Sigmoid colon (tissue), 7 donors: ENCODE data around the gene ASB7. TPM values are rescaled to one million over a fixed set of nuclear protein-coding genes. Genes with fewer than 3 reads are reported as not detected.

Source experiments
- DNase-seq: peaks from one replicate; pipeline ENCODE4 v3.0.0-alpha.2; 2019
- H3K27ac ChIP-seq, 4 donors: fragments of 200-600 bp; sonication (generic); one replicate each; pipeline ENCODE4 v1.5.1; 2016 to 2019; ENCODE audit warnings: mild to moderate bottlenecking in 1 of 4
- H3K27me3 ChIP-seq, 3 donors: fragments of 200-600 bp; sonication (generic); one replicate each; pipeline ENCODE4 v1.5.1; 2019; ENCODE audit warnings: mild to moderate bottlenecking in 1 of 3
- H3K36me3 ChIP-seq, 4 donors: fragments of 200-600 bp; sonication (generic); one replicate each; pipeline ENCODE4 v1.5.1; 2016 to 2019
- H3K4me1 ChIP-seq, 4 donors: fragments of 200-600 bp; sonication (generic); one replicate each; pipeline ENCODE4 v1.5.1; 2017 to 2019
- H3K4me3 ChIP-seq, 4 donors: fragments of 200-600 bp; sonication (generic); one replicate each; pipeline ENCODE4 v1.5.1; 2017 to 2019; ENCODE audit warnings: mild to moderate bottlenecking in 2 of 4, moderate library complexity in 1 of 4
- H3K9me3 ChIP-seq, 4 donors: fragments of 200-600 bp in 3 of 4; sonication (generic) in 3 of 4; one replicate each; pipeline versions ENCODE4 v1.5.1 to v1.6.1; 2013 to 2019
- CTCF ChIP-seq, 4 experiments: fragments of 450-650 bp in 3 of 4; fragments of 200-600 bp in 1 of 4; IDR thresholded peaks; one replicate each; pipeline ENCODE4 v1.5.1; 2016 to 2019; ENCODE audit warnings: antibody characterized with exemption in 4 of 4, mild to moderate bottlenecking in 3 of 4, moderate library complexity in 2 of 4
- EP300 ChIP-seq, 4 donors: sonication (generic); formaldehyde crosslinking; IDR thresholded peaks; one replicate each; pipeline ENCODE4 v1.6.1; 2017; ENCODE audit warnings: antibody characterized with exemption in 4 of 4
- POLR2A ChIP-seq, 2 donors: fragments of 450-650 bp; IDR thresholded peaks; one replicate each; pipeline ENCODE4 v1.6.1; 2016; ENCODE audit warnings: antibody characterized with exemption in 2 of 2, mild to moderate bottlenecking in 2 of 2, moderate library complexity in 2 of 2
- POLR2AphosphoS5 ChIP-seq, 4 donors: sonication (generic); formaldehyde crosslinking; IDR thresholded peaks; one replicate each; pipeline ENCODE4 v1.6.1; 2017; ENCODE audit warnings: antibody characterized with exemption in 4 of 4
- WGBS, 2 donors: extraction: QIAGEN DNeasy Blood & Tissue Kit; methylation state at CpG; one replicate each; pipeline ENCODE4 v1.1.7; 2013; 5-methylcytosine and 5-hydroxymethylcytosine counted together
- intact Hi-C: fragments of 100-400 bp; cut with DNase I; formaldehyde crosslinking; loops from one replicate; pipeline ENCODE4 v1.15.1; 2023
- polyA plus RNA-seq, 3 donors: library from polyadenylated mRNA; stranded (reverse); fragments of 200-250 nt; gene quantifications; one replicate each; pipeline ENCODE4 v1.2.3, GENCODE V29; 2013
- total RNA-seq, 4 donors: library from RNA; depleted of rRNA; stranded (reverse); fragments of >200 nt; gene quantifications; one replicate each; pipeline ENCODE4 v1.1.0, GENCODE V29; 2016
- donor health status: healthy with polysubstance abuse.
- donor health status: Bipolar disorder and iron deficiency.
- donor health status: healthy.

ASB7 gene
- total and polyA plus RNA-seq, 7 donors, result 7.2 to 15.7 (median 10.7) TPM

- no peak for DNase-seq
- Histone ChIP-seq H3K27ac (no peak overlapping the region), H3K27me3 (no peaks in the 10 kb centered on the region), H3K4me1 (no peaks in the 10 kb centered on the region), H3K36me3 (no peaks in the 10 kb centered on the region), H3K4me3 (no peak overlapping the region), H3K9me3 (no peaks in the 10 kb centered on the region)
- no peak for TF ChIP-seq POLR2AphosphoS5 (IDR thresholded peaks at IDR 0.05)
- TF ChIP-seq POLR2A (IDR thresholded peaks at IDR 0.05), result no peak
- TF ChIP-seq CTCF (IDR thresholded peaks at IDR 0.05), result no peak
- no peak for TF ChIP-seq EP300 (IDR thresholded peaks at IDR 0.05)
- intact Hi-C loops, result no loop called here
Observed at GRCh38 chr15:100560323-100560722, 42.1 kb upstream of the ASB7 start.

GRCh38 chr15:100565591-100565990 lies 36.8 kb upstream of the ASB7 start:
- H3K4me3 ChIP-seq, result no peak overlapping the region
- H3K9me3 ChIP-seq, result no peaks in the 10 kb centered on the region
- H3K4me1 ChIP-seq, result no peaks in the 10 kb centered on the region
- no peaks in the 10 kb centered on the region for H3K27me3 ChIP-seq
- H3K27ac ChIP-seq, result no peak overlapping the region
- intact Hi-C loops, result no loop called here
- H3K36me3 ChIP-seq, result peaks cover 0 to 16% (median 2%) of the 10 kb centered on the region in 4 donors
- no peak for DNase-seq
- TF ChIP-seq POLR2AphosphoS5 (IDR thresholded peaks at IDR 0.05), result no peak
- no peak for TF ChIP-seq EP300 (IDR thresholded peaks at IDR 0.05)
- TF ChIP-seq CTCF (IDR thresholded peaks at IDR 0.05), result no peak
- no peak for TF ChIP-seq POLR2A (IDR thresholded peaks at IDR 0.05)
- 86 to 90% methylated on average over 3 of the region's 3 CpGs for WGBS, 2 donors

- no peaks in the 10 kb centered on the region for H3K27me3 ChIP-seq
- no peaks in the 10 kb centered on the region for H3K4me1 ChIP-seq
- H3K36me3 ChIP-seq, result peaks cover 0 to 16% (median 2%) of the 10 kb centered on the region in 4 donors
- H3K9me3 ChIP-seq, result no peaks in the 10 kb centered on the region
- DNase-seq, result no peak
- TF ChIP-seq POLR2AphosphoS5 (IDR thresholded peaks at IDR 0.05), result no peak
- TF ChIP-seq EP300 (IDR thresholded peaks at IDR 0.05), result no peak
- TF ChIP-seq POLR2A (IDR thresholded peaks at IDR 0.05), result no peak
- TF ChIP-seq CTCF (IDR thresholded peaks at IDR 0.05), result no peak
- no peak overlapping the region for H3K27ac ChIP-seq
- intact Hi-C loops, result no loop called here
- no peak overlapping the region for H3K4me3 ChIP-seq
- 94 to 95% methylated on average over 6 of the region's 6 CpGs for WGBS, 2 donors
Observed at GRCh38 chr15:100566850-100567628, 35.4 kb upstream of the ASB7 start.

GRCh38 chr15:100569391-100569790 lies 33.0 kb upstream of the ASB7 start:
- intact Hi-C loops, result no loop called here

More at GRCh38 chr15:100569391-100569790, 33.0 kb upstream of the ASB7 start:
- H3K36me3 ChIP-seq, result peaks cover 0 to 34% (median 2%) of the 10 kb centered on the region in 4 donors
- no peaks in the 10 kb centered on the region for H3K9me3 ChIP-seq
- TF ChIP-seq CTCF (IDR thresholded peaks at IDR 0.05), result no peak
- no peak overlapping the region for H3K27ac ChIP-seq
- H3K4me1 ChIP-seq, result no peaks in the 10 kb centered on the region
- no peak for DNase-seq
- WGBS, 2 donors, result 84 to 87% methylated on average over 8 of the region's 8 CpGs
- no peak overlapping the region for H3K4me3 ChIP-seq
- no peaks in the 10 kb centered on the region for H3K27me3 ChIP-seq
